Stimulated activated CD8-positive, alpha-beta memory T cell treated with anti-CD3 and anti-CD28 coated beads, Interleukin-4, amount 100 ng/mL, for 48 hours (primary cell): ENCODE measurements around the gene SLC22A9.
"Not testable (repeated sequence)": the region's sequence is repeated elsewhere in the genome, so short reads cannot be mapped to it uniquely, and the experiment has no call there.

Experiments used
- DNase-seq: peaks from one replicate; pipeline ENCODE4 v3.0.0-alpha.2; 2020

SLC22A9 gene

DNA sequence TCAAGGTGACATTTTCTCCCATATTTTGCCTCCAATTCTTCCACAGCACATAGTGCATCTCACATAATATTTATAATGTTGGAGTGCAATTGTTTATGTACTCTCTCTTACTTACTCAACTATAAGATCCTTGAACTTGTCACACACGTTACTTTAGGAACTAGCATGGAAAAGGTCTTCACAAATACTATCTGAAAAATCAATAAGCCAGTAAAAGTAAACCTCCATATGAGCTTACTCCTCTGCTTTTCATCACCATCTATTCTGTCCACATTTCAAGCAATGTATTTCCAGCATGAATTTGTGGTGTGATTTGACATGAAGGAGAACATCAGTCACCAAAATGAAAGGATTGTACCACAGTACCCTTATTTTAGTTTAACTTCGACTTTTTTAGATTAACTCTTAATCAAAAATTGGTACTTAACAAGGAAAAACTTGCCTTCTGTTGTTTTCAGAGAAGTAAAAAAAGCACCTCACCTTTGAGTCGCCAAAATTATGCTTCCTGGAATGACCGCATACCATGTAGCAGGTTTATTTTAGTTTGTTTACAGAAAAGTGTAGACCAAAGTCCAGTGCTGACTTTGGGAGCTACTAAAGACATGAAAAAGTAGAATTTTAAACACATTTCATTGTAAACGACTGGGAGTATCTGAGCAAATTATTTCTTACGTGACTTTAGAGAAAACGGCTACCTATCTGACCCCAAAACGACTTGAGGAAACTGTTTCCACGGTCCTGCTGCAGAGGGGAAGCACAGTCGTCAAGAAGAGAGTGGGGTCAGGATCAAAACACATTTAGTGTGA, at the start of gene SLC22A9:
SLC22A9 (plus strand) TSS at position 621 of the 806 bp plus-strand sequence. CDS start 272 bp downstream, outside the sequence.
- no peak for DNase-seq

DNA sequence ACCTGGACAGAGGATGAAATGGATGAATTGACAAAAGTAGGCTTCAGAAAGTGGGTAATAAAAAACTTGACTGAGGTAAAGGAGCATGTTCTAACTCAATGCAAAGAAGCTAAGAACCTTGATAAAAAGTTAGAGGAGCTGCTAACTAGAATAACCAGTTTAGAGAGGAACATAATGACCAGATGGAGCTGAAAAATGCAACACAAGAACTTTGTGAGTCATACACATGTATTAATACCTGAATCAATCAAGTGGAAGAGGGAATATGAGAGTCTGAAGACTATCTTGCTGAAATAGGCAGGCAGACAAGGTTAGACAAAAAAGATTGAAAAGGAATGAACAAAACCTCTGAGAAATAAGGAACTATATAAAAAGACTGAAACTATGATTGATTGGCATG, 47.9 kb upstream of the SLC22A9 start:
- DNase-seq: no peak

DNA sequence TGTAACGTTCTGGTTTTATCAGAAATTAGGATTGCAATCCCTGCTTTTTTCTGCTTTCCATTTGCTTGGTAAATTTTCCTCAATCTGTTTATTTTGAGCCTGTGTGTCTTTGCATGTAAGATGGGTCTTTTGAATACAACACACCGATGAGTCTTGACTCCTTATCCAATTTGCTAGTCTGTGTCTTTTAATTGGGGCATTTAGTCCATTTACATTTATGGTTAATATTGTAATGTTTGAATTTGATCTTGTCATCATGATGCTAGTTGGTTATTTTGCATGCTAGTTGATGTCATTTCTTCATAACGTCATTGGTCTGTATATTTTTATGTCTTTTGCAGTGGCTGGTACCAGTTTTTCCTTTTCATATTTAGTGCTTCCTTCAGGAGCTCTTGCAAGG, 34.5 kb upstream of the SLC22A9 start:
- DNase-seq: not testable (repeated sequence)

DNA sequence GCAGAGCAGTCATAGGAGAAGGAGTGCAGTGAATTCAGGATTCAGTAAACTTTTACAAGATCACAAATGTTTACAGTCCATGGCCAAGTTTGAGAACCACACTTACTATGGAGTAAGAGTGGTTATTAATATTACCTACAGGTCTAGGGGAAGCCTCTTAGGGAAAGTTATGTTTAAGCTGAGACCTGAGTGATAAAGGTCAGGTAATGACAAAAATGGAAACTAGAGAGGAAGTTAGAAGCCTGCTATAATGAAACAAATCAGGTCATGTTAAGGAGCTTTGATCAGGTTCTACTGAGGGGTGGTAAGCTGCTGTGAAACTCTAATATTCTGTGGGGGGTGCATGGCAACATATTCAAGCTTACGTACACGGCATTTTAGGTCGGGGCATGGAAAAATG, 32.5 kb upstream of the SLC22A9 start:
- DNase-seq: no peak

DNA sequence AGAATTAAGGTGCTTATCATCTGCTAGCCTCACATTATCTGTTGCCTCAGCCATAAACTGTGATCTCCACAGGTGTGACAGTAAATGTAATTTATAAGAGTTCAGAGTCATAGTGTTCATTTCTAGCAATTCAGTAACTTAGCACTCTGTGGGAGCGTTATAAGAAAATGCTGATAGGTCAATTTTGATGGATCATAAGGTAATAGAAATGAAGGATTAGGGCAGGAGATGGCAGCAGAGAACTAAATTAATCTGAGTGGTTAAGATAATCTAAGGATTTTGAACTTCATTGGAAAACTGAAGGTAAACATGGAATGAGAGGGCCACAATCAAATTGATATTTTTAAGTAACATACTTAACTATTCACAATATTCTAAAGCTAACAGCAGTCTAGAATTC, 26.5 kb upstream of the SLC22A9 start:
- DNase-seq: no peak

DNA sequence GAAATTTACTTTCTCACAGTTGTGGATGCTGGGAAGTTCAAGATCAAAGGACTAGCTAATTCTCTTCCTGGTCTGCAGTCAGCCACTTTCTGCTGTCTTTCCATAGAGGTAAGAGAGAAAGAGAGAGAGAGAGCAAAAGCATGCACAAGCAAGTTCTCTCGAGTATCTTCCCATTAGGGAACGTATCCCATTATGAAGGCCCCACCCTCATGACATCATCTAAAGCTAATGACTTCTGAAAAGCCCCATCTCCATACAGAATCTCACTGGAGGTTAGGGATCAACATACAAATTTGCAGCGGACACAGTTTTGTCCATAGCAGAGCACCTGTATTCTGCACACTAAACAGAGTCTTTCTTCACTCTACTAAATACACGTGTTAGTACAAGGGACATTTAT, 17.4 kb upstream of the SLC22A9 start:
- no peak for DNase-seq

DNA sequence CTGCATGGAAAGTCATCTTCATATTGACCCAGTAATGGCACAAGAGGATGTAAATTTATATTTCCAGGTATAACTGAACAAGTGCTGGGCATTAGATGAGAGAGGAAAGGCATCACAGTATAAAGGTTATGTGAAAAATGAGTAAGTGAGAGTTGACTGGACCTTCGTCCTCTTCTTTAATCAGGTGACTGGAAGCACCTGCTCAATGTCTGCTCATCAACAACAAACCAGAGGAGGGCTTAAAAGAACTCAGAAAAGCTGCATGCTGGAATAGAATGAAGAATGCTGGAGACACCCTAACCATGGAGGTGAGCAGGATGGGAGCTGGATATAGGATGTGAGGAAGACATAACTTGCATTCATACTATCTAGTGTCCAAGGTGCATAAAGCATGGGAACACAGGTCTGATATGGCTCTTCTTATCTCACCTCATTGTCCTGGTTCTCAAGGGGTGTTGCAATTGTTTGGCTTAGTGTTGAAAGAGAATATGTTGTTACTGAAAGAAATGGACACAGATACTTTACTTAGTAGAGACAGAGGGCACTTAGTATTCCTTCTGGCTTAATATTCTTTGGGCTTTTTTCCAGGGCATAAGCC, 7.3 kb upstream of the SLC22A9 start:
- DNase-seq: no peak

DNA sequence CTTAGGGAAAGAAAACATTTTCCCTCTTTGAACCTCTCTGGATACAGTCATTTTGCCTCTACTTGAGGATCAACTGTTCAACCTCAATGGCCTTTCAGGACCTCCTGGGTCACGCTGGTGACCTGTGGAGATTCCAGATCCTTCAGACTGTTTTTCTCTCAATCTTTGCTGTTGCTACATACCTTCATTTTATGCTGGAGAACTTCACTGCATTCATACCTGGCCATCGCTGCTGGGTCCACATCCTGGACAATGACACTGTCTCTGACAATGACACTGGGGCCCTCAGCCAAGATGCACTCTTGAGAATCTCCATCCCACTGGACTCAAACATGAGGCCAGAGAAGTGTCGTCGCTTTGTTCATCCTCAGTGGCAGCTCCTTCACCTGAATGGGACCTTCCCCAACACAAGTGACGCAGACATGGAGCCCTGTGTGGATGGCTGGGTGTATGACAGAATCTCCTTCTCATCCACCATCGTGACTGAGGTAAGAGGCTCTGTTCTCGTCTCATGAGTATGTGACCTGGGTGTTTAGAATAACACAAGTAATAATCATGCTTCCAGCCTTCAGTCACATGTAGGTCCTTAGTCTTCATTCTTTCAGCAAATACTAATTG, 495 bp downstream of the SLC22A9 start:
- DNase-seq: no peak

DNA sequence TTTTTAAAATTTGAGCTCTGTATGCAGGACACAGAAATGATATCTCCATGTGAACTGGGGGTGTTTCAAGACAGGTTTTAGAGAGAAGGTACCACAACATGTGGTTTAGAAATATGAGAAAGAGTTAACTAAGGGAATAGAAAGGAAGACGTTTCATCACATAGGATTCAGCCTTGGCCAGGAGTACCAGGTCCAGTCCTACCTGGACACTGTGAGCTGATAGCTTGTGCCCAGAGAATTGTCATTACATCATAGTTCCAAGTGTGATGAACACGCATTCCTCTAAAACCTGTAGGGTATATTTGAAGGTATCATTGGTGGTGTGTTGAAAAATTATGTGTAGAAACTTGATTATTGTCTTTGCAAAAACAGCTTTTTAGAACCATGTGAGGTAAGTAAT, 1.8 kb downstream of the SLC22A9 start:
- DNase-seq: no peak

DNA sequence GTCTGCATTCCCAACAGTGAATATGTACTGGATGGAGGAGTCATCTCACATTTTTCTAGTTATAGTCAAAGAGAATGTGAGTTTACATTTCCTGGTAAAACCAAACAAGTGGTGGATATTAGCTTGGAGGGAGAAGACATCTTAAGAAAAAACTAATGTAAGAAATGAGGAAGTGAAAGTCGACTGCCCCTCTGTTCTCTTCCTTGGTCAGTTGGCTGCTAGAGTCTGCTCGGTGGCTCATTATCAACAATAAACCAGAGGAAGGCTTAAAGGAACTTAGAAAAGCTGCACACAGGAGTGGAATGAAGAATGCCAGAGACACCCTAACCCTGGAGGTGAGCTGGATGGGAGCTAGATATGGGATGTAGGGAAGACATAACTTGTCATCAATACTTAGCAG, 5.8 kb downstream of the SLC22A9 start:
- no peak for DNase-seq

DNA sequence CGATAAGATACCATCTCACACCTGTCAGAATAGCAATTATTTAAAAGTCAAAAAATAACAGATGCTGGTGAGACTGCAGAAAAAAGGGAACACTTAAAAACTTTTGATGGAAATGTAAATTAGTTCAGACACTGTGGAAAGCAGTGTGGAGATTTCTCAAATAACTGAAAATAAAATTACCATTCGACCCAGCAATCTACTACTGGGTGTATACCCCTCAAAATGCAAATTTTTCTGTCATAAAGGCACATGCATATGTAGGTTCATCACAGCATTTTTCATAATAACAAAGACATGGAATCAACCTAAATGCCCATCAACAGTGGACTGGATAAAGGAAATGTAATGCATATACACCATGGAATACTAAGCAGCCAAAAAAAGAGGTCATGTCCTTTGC, 10.5 kb downstream of the SLC22A9 start:
- no peak for DNase-seq

DNA sequence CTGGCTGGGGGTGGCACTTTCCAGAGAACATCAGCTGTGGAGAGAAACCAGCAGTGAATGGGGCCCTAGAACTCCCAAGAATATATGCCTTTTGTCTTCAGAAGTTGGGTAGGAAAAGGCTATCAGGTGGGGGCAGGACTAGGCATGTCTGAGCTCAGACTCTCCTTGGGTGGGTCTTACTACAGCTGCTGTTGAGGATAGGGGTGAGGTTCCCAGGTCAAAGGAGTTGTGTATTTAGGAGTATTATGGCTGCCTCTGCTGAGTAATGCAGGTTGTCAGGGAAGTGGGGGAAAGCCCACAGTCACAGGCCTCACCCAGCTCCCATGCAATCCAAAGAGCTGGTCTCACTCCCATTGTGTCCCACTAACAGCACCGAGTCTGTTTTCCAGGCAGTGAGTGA, 26.1 kb downstream of the SLC22A9 start:
- no peak for DNase-seq

DNA sequence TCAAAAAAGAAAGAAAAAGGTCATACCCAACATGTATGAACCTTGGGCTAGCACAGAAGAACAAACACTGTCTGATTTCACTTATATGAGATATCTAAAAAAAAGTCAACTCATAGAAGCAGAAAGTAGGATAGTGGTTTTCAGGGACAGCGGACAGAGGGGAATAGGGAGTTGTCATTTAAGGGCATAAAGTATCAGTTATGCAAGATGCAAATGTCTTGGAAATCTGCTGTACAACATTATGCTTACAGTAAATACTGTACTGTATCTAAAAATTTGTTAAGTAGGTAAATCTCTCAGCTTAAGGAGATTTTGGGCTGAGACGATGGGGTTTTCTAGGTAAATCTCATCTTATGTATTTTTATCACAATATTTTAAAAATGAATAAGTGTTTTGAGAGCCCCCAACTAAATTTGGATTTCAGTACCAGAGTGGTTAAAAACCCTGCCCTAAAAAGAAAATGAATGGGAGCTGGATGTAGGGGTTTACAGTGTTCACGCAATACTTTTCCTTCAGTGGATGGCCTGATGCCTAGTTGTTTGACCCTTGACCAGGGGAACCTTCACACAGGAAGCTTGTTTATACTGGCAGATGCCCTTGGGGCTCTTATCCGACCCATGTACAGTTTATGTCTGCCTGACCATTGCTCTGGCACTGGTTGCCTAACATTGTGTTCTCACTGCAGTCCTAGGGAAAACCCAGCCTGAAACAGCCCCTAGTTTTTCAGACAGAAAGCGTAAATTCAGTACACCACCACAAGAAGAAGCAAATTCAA, 34.8 kb downstream of the SLC22A9 start:
- no peak for DNase-seq

DNA sequence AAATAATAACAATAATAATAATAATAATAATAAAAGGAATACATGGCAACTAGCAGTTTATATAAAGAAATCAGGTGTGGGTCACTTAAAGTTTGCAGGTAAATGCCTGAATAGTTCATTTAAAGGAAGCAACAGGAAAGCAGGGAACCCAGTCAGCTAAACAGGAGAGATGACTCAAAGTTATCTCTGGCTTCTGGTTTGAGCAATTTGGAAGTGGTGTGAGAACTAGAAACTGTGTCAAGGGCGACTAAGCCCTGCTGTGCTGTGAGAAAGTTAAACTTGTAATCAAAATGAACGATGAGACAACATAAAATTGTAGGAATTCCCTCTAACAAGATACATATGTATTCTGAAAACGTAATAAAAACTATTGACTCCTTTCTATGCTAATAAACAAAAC, 35.5 kb downstream of the SLC22A9 start:
- DNase-seq: no peak

DNA sequence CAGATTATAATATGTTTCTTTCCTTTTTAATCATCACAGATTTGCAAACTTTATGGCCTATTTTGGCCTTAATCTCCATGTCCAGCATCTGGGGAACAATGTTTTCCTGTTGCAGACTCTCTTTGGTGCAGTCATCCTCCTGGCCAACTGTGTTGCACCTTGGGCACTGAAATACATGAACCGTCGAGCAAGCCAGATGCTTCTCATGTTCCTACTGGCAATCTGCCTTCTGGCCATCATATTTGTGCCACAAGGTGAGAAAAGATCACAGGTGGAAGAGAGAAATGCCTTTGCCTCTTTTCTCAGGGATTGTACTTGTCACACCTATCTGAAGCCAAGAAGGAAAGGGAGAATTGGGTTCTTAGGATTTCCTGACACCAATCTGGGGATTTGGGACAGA, 36.9 kb downstream of the SLC22A9 start:
- DNase-seq: no peak

DNA sequence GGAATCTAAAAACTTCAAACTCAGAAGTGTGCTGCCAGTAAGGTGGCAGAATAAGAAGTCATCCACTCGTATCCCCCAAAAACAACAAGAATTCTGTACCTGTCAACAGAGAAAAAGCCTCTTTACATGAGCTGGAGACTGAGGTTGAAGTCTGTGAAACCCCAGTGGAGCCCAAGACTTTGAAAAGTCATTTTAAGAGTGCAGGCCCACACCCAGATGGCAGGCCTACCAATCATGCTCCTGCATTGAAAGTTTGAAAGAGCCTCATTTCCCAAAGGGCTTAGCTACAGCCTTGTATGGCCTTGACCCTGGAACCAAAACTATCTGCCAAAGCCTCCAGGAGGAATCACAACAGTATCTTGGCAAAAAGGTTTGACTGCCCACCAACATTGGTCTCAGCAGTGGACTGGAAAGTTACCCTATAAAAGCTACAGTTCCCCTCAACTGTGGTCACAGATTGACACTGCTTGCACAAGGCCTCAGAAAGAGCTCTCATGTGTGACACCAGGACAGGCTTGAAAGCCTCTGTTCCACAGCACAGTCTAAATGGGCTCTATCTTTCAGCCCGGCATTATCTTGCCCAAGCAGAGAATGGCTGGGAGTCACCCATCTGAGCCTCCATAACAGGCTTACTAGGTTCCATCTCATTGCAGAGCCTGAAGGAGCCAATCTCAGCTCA, 47.7 kb downstream of the SLC22A9 start:
- DNase-seq: no peak

DNA sequence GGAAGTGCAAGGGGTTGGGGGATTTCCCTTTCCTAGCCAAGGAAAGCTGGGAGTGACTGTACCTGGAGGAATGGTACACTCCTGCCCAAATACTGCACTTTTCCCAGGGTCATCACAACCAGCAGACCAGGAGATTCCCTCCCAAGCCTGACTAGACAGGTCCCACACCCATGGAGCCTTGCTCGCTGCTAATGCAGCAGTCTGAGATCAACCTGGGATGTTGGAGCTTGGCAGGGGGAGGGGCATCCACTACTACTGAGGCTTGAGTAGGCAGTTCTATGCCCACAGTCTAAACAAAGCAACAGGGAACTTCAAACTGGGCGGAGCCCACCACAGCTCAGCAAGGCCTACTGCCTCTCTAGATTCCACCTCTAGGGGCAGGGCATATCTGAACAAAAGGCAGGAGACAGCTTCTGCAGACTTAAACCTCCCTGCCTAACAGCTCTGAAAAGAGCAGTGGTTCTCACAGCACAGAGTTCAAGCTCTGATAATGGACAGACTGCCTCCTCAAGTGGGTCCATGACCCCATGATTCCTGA, 58.5 kb downstream of the SLC22A9 start:
- DNase-seq: no peak

DNA sequence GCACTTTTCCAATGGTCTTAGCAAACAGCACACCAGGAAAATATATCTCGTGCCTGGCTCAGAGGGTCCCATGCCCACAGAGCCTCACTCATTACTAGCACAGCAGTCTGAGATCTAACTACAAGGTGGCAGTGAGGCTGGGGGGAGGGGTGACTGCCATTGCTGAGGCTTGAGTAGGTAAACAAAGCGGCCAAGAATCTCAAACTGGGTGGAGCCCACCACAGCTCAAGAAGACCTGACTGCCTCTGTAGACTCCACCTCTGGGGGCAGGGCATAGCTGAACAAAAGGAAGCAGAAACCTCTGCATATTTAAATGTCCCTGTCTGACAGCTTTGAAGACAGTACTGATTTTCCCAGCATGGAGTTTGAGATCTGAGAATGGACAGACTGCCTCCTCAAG, 61.1 kb downstream of the SLC22A9 start:
- not testable (repeated sequence) for DNase-seq

DNA sequence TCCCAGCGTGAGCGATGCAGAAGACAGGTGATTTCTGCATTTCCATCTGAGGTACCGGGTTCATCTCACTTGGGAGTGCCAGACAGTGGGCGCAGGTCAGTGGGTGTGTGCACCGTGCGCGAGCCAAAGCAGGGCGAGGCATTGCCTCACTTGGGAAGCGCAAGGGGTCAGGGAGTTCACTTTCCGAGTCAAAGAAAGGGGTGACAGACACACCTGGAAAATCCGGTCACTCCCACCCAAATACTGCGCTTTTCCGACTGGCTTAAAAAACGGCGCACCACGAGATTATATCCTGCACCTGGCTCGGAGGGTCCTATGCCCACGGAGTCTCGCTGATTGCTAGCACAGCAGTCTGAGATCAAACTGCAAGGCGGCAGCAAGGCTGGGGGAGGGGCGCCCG, 65.8 kb downstream of the SLC22A9 start:
- DNase-seq: not testable (repeated sequence)

DNA sequence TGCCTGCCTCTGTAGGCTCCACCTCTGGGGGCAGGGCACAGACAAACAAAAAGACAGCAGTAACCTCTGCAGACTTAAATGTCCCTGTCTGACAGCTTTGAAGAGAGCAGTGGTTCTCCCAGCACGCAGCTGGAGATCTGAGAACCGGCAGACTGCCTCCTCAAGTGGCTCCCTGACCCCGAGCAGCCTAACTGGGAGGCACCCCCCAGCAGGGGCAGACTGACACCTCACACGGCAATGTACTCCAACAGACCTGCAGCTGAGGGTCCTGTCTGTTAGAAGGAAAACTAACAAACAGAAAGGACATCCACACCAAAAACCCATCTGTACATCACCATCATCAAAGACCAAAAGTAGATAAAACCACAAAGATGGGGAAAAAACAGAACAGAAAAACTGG, 66.2 kb downstream of the SLC22A9 start:
- DNase-seq: not testable (repeated sequence)

DNA sequence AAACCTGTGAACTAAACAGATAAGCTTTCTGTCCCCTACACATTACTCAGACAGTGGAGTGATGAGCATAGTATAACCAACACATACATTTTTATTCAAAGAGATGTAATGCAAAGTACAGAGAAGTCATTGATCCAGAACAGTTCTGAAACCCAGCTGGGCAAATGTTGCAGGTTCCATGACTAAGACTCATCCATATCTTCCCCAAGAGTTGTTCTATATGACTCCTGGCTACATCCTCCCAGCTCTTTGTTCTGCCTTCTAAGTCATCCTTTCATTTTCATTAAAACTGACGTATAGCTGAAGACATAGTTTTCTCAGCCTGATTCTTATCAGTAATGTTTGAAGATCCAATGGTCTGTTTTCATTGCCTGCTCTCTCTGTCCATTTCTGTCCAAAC, 74.1 kb downstream of the SLC22A9 start:
- peak; percentile 28 for DNase-seq

DNA sequence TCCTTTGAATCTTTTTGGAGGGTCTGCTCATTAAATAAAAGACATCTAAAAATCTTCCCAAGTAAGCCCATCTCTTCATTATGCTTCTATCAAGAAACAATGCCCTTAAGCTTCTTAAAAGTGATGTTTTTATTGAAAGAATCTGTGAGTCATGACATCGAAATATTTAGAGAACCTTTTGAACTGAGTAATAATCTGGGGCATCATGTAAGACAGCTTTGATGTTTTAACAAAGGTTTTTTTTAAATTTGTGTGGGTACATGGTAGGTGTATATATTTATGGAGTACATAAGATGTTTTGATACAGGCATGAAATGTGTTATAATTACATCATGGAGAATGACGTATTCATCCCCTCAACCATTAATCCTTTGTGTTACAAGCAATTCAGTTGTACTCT, 74.6 kb downstream of the SLC22A9 start:
- DNase-seq: no peak

DNA sequence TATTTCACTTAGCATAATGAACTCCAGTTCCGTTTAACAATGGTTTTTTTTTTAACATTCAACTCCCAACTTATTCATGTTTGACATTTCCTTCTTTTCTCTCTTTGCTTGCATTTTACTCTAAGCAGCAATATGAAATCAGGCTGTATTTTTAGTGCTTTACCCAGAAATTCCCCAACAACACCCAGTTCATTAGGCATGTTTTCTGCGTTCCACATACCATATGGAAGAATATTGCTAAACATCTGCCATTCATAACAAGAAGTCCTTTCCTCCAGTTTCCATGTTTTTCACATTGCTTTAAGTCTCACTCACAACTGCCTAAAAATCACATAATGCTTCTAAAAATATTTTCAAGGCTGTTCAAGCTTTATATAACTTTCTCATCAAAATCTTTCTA, 75.5 kb downstream of the SLC22A9 start:
- DNase-seq: no peak
